ENCODE data around the gene ABCA12.

GRCh38 chr2:215140166-215140707 is 1.8 kb upstream of the ABCA12 start:
- TF ChIP-seq, protein P1, sequence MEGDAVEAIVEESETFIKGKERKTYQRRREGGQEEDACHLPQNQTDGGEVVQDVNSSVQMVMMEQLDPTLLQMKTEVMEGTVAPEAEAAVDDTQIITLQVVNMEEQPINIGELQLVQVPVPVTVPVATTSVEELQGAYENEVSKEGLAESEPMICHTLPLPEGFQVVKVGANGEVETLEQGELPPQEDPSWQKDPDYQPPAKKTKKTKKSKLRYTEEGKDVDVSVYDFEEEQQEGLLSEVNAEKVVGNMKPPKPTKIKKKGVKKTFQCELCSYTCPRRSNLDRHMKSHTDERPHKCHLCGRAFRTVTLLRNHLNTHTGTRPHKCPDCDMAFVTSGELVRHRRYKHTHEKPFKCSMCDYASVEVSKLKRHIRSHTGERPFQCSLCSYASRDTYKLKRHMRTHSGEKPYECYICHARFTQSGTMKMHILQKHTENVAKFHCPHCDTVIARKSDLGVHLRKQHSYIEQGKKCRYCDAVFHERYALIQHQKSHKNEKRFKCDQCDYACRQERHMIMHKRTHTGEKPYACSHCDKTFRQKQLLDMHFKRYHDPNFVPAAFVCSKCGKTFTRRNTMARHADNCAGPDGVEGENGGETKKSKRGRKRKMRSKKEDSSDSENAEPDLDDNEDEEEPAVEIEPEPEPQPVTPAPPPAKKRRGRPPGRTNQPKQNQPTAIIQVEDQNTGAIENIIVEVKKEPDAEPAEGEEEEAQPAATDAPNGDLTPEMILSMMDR (conservative IDR thresholded peaks at IDR 0.05 in 1 of 2, IDR thresholded peaks at IDR 0.05 in 1 of 2; ENCODE audit: low read depth in 1 of 2, low read length in 2 of 2): no peak
- no peak for TF ChIP-seq EZH2 (IDR thresholded peaks at IDR 0.05; ENCODE audit: low read length, missing control alignments)
